Activated naive CD4-positive, alpha-beta T cell treated with Interleukin-2 at 50 U/mL for 16 hours (primary cell): Measurements from ENCODE around the gene ARL14EPL.
"Not testable (repeated sequence)": the region's sequence is repeated elsewhere in the genome, so short reads cannot be mapped to it uniquely, and the experiment has no call there.

Experiments
- DNase-seq: peaks from one replicate; pipeline ENCODE4 v3.0.0-alpha.2; 2020

Gene ARL14EPL

GRCh38 chr5:116058346-116058936 lies 26.2 kb downstream of the ARL14EPL start:
- DNase-seq, result no peak

- DNase-seq, result no peak
Observed at GRCh38 chr5:116062352-116062751, 30.1 kb downstream of the ARL14EPL start.

GRCh38 chr5:116063950-116064349 lies 31.7 kb downstream of the ARL14EPL start:
- no peak for DNase-seq

GRCh38 chr5:116068028-116068632 lies 35.9 kb downstream of the ARL14EPL start:
- no peak for DNase-seq

GRCh38 chr5:116071211-116071610 lies 38.9 kb downstream of the ARL14EPL start:
- no peak for DNase-seq

- DNase-seq, result no peak
Observed at GRCh38 chr5:116075191-116075831, 43.0 kb downstream of the ARL14EPL start.

GRCh38 chr5:116076496-116076895 lies 44.2 kb downstream of the ARL14EPL start:
- DNase-seq, result no peak

GRCh38 chr5:116078199-116078598 lies 45.9 kb downstream of the ARL14EPL start:
- DNase-seq, result no peak

GRCh38 chr5:116084287-116084691 lies 52.0 kb downstream of the ARL14EPL start:
- DNase-seq, result peak; percentile 20

GRCh38 chr5:116084871-116085715 lies 52.8 kb downstream of the ARL14EPL start, which contains the start of gene COMMD10:
Gene COMMD10, plus strand, starts transcription at chr5:116085025.
- peak; percentile 75 for DNase-seq

- DNase-seq, result not testable (repeated sequence)
Observed at GRCh38 chr5:116086309-116086708, 54.0 kb downstream of the ARL14EPL start.

GRCh38 chr5:116088062-116088461 lies 55.8 kb downstream of the ARL14EPL start:
- DNase-seq, result no peak

GRCh38 chr5:116090302-116090701 lies 58.0 kb downstream of the ARL14EPL start:
- no peak for DNase-seq

- DNase-seq, result no peak
Observed at GRCh38 chr5:116091416-116091815, 59.1 kb downstream of the ARL14EPL start.

- DNase-seq, result no peak
Observed at GRCh38 chr5:116097301-116097700, 65.0 kb downstream of the ARL14EPL start.

- no peak for DNase-seq
Observed at GRCh38 chr5:116098998-116099397, 66.7 kb downstream of the ARL14EPL start.

GRCh38 chr5:116104941-116105340 lies 72.7 kb downstream of the ARL14EPL start:
- not testable (repeated sequence) for DNase-seq
